K562 (cell line): ENCODE results near the gene KRT34. TPM values are rescaled to one million over a fixed set of nuclear protein-coding genes. Genes with fewer than 3 reads are reported as not detected.

Source experiments
- ATAC-seq: fragments of 200-7000 bp; cut with Tn5 transposase; 3 replicates; pipeline ENCODE4 v1.9.1; 2020; ENCODE audit warnings: moderate library complexity
- BruUV-seq: library from RNA; stranded (reverse); fragments of 400-500 nt; replicated peaks from 2 replicates; lab custom pipeline; 2021; lab: Mats Ljungman, UMichigan
- CTCF ChIA-PET: fragments of 300-600 bp; formaldehyde crosslinking; extraction: SDS; loops from one replicate; lab custom pipeline; 2021; ENCODE audit warnings: low intra/inter-chr PET ratio; lab: Yijun Ruan, JAX
- POLR2A ChIA-PET: fragments of 300-600, 350-650 bp; sonication (Branson Sonifier 250); formaldehyde crosslinking; extraction: SDS; loops from one replicate; lab custom pipeline; 2021; ENCODE audit warnings: antibody characterized with exemption, inconsistent platforms; lab: Yijun Ruan, JAX
- DNase-seq, 4 experiments: peaks; one replicate each; pipeline versions ENCODE4 v3.0.0 to v3.0.0-alpha.2; 2011 to 2018; ENCODE audit warnings: low spot score in 3 of 4, mixed read lengths in 3 of 4; ENCODE audit errors: extremely low read depth in 1 of 4
- FAIRE-seq: peaks from 2 replicates; lab custom pipeline; 2011; peaks lifted over from hg19 to GRCh38; lab: Jason Lieb, UNC
- H2AFZ ChIP-seq: 2 replicates; pipeline ENCODE4 v1.6.0; 2011; ENCODE audit warnings: low read depth, low read length, control low read depth, inconsistent platforms
- H3K27ac ChIP-seq: fragments of 200-600 bp; 3 replicates; pipeline ENCODE4 v1.8.0; 2011; ENCODE audit warnings: low read depth, mild to moderate bottlenecking, control low read depth, inconsistent platforms, low read length, moderate library complexity, mixed read lengths; ENCODE audit errors: extremely low read depth
- H3K27me3 ChIP-seq, 2 experiments: fragments of 300-600 bp in 1 of 2; 2 replicates in 1 of 2; 3 replicates in 1 of 2; pipeline versions ENCODE4 v1.6.0 to v1.8.0; 2011; ENCODE audit warnings: inconsistent platforms in 2 of 2, low read length in 2 of 2, mild to moderate bottlenecking in 1 of 2, mixed read lengths in 1 of 2, moderate library complexity in 1 of 2; ENCODE audit not compliant: control insufficient read depth in 2 of 2, insufficient read depth in 2 of 2
- H3K36me3 ChIP-seq: fragments of 300-600 bp; 3 replicates; pipeline ENCODE4 v1.8.0; 2011; ENCODE audit warnings: mild to moderate bottlenecking, low read length, inconsistent platforms; ENCODE audit not compliant: control insufficient read depth, insufficient read depth
- H3K4me1 ChIP-seq, 2 experiments: fragments of 200-600 bp in 1 of 2; replicated peaks in 1 of 2; 2 replicates in 1 of 2; 3 replicates in 1 of 2; pipeline versions ENCODE4 v1.5.1 to v1.8.0; 2011; ENCODE audit warnings: inconsistent platforms in 2 of 2, low read length in 2 of 2, mild to moderate bottlenecking in 1 of 2, mixed read lengths in 1 of 2, moderate library complexity in 1 of 2; ENCODE audit not compliant: control insufficient read depth in 2 of 2, insufficient read depth in 2 of 2
- H3K4me2 ChIP-seq: 2 replicates; pipeline ENCODE4 v1.6.1; 2011; ENCODE audit warnings: low read length, control low read depth, inconsistent platforms, mixed read lengths; ENCODE audit not compliant: insufficient read depth
- H3K4me3 ChIP-seq: fragments of 200-600 bp; sonication (generic), shearing (Covaris generic); 2 replicates; pipeline ENCODE4 v1.5.1; 2016; ENCODE audit warnings: control low read depth, inconsistent platforms
- H3K79me2 ChIP-seq: fragments of 200-600 bp; 3 replicates; pipeline ENCODE4 v1.8.0; 2011; ENCODE audit warnings: low read length, inconsistent platforms; ENCODE audit not compliant: control insufficient read depth, insufficient read depth
- H3K9ac ChIP-seq, 2 experiments: 2 replicates each; pipeline versions ENCODE4 v1.6.0 to v1.6.1; 2011; ENCODE audit warnings: low read depth in 2 of 2, low read length in 2 of 2, control low read depth in 1 of 2, inconsistent platforms in 1 of 2, mild to moderate bottlenecking in 1 of 2, mixed read lengths in 1 of 2; ENCODE audit not compliant: insufficient read depth in 1 of 2
- H3K9me1 ChIP-seq: one replicate; pipeline ENCODE4 v1.6.0; 2011; ENCODE audit warnings: inconsistent platforms, mild to moderate bottlenecking, low read length, moderate library complexity; ENCODE audit not compliant: control insufficient read depth, insufficient read depth
- H3K9me3 ChIP-seq: replicated peaks from 2 replicates; pipeline ENCODE4 v1.5.1; 2011; ENCODE audit warnings: low read depth, low read length, inconsistent platforms; ENCODE audit not compliant: control insufficient read depth, insufficient read depth
- H4K20me1 ChIP-seq: replicated peaks from 2 replicates; pipeline ENCODE4 v1.6.1; 2011; ENCODE audit warnings: low read length, inconsistent platforms, mixed read lengths; ENCODE audit not compliant: control insufficient read depth, insufficient read depth
- E4F1 ChIP-seq: fragments of 250-450 bp; sonication (Bioruptor Pico); IDR thresholded peaks from 2 replicates; pipeline ENCODE4 v1.5.0; 2021; ENCODE audit warnings: mild to moderate bottlenecking, borderline replicate concordance
- ERF ChIP-seq: fragments of 450-650 bp; formaldehyde crosslinking; IDR thresholded peaks from 2 replicates; pipeline ENCODE4 v1.4.0; 2020; ENCODE audit warnings: mild to moderate bottlenecking, mixed read lengths
- IRF1 ChIP-seq: sonication (generic); formaldehyde crosslinking; IDR thresholded peaks from 2 replicates; pipeline ENCODE4 v1.8.0; 2022; ENCODE audit warnings: missing genetic modification reagents, mild to moderate bottlenecking, borderline replicate concordance
- IRF2 ChIP-seq: sonication (generic); formaldehyde crosslinking; IDR thresholded peaks from 2 replicates; pipeline ENCODE4 v1.8.1; 2022; ENCODE audit warnings: mild to moderate bottlenecking, missing genetic modification reagents
- KDM2B ChIP-seq: fragments of 250-450 bp; sonication (Bioruptor Pico); IDR thresholded peaks from 2 replicates; pipeline ENCODE4 v1.8.0; 2021; ENCODE audit warnings: mild to moderate bottlenecking, moderate library complexity
- MAFF ChIP-seq: IDR thresholded peaks from 2 replicates; pipeline ENCODE4 v1.6.1; 2012; ENCODE audit warnings: low read length, improper control_type of control experiment
- NCOA2 ChIP-seq, 2 experiments: fragments of 450-650 bp; IDR thresholded peaks; 2 replicates each; pipeline ENCODE4 v1.6.1; 2018; ENCODE audit warnings: mild to moderate bottlenecking in 2 of 2, moderate library complexity in 1 of 2; ENCODE audit not compliant: partially characterized antibody in 2 of 2
- OTX1 ChIP-seq: fragments of 450-650 bp; formaldehyde crosslinking; IDR thresholded peaks from 2 replicates; pipeline ENCODE4 v1.4.0; 2022; ENCODE audit warnings: mild to moderate bottlenecking
- PML ChIP-seq: IDR thresholded peaks from 2 replicates; pipeline ENCODE4 v1.6.1; 2012; ENCODE audit warnings: low read length, inconsistent platforms
- POLR2B ChIP-seq: fragments of 450-650 bp; IDR thresholded peaks from 2 replicates; pipeline ENCODE4 v1.6.1; 2018; ENCODE audit warnings: low read depth; ENCODE audit not compliant: partially characterized antibody
- USF2 ChIP-seq: sonication (generic); formaldehyde crosslinking; IDR thresholded peaks from 2 replicates; pipeline ENCODE4 v1.5.0; 2020; ENCODE audit warnings: missing genetic modification reagents
- YY1 ChIP-seq, 3 experiments: IDR thresholded peaks; 2 replicates each; pipeline ENCODE4 v1.6.1; 2011; ENCODE audit warnings: low read length in 2 of 3, mild to moderate bottlenecking in 2 of 3, moderate library complexity in 2 of 3, borderline replicate concordance in 1 of 3, control low read depth in 1 of 3, low read depth in 1 of 3; ENCODE audit not compliant: insufficient read depth in 3 of 3, insufficient replicate concordance in 2 of 3, control insufficient read depth in 1 of 3, insufficient read length in 1 of 3; ENCODE audit errors: extremely low read depth in 1 of 3
- ZEB2 ChIP-seq: fragments of 450-650 bp; IDR thresholded peaks from 2 replicates; pipeline ENCODE4 v1.6.1; 2016
- ZNF134 ChIP-seq: fragments of 250-450 bp; sonication (Bioruptor Pico); conservative IDR thresholded peaks from 2 replicates; pipeline ENCODE4 v1.4.0; 2020
- ZNF217 ChIP-seq: sonication (generic); formaldehyde crosslinking; IDR thresholded peaks from 2 replicates; pipeline ENCODE4 v1.8.0; 2022; ENCODE audit warnings: mild to moderate bottlenecking, missing genetic modification reagents
- ZNF274 ChIP-seq: IDR thresholded peaks from 2 replicates; pipeline ENCODE4 v1.6.1; 2011; ENCODE audit warnings: low read depth, mild to moderate bottlenecking, low read length, moderate library complexity, borderline replicate concordance
- ZNF561 ChIP-seq: fragments of 450-650 bp; formaldehyde crosslinking; conservative IDR thresholded peaks from 2 replicates; pipeline ENCODE4 v1.4.0; 2020; ENCODE audit warnings: mild to moderate bottlenecking, moderate library complexity
- ZNF57 ChIP-seq: fragments of 450-650 bp; formaldehyde crosslinking; IDR thresholded peaks from 2 replicates; pipeline ENCODE4 v1.4.0; 2020; ENCODE audit warnings: mild to moderate bottlenecking, moderate library complexity
- ZNF586 ChIP-seq: fragments of 450-650 bp; formaldehyde crosslinking; conservative IDR thresholded peaks from 2 replicates; pipeline ENCODE4 v1.4.0; 2020; ENCODE audit warnings: mild to moderate bottlenecking, moderate library complexity
- WGBS: fragments of 100-300 bp; shearing (Covaris generic); methylation state at CpG from one replicate; pipeline ENCODE4 v1.1.6; 2016; ENCODE audit warnings: low coverage, mixed read lengths; ENCODE audit not compliant: insufficient coverage; ENCODE audit errors: missing lambda C conversion rate; 5-methylcytosine and 5-hydroxymethylcytosine counted together
- in situ Hi-C: fragments of 300-500 bp; cut with MboI; formaldehyde crosslinking; loops from 4 replicates; pipeline ENCODE4 v1.15.0; 2018; ENCODE audit warnings: inconsistent platforms, mixed read lengths
- intact Hi-C: fragments of 100-400 bp; cut with micrococcal nuclease; formaldehyde crosslinking; loops from 2 replicates; pipeline ENCODE4 v1.14.2; 2022
- polyA plus RNA-seq, 8 experiments: library from polyadenylated mRNA; depleted of rRNA in 4 of 8; stranded (reverse) in 5 of 8; unstranded in 3 of 8; fragments of >200 nt; fragmentation: Nextera tagmentation in 2 of 8; fragmentation: Illumina TruSeq in 1 of 8; extraction: Ambion mirVana in 2 of 8; extraction: Trizol in 1 of 8; gene quantifications; 2 replicates each; pipeline versions ENCODE4 v1.2.1 to v1.2.3, GENCODE V29; 2011 to 2014; ENCODE audit warnings: inconsistent platforms in 1 of 8, missing spikeins in 1 of 8
- total RNA-seq, 7 experiments: library from RNA; depleted of rRNA in 6 of 7; stranded (reverse); fragments of >200 nt in 6 of 7; fragmentation: Illumina TruSeq in 2 of 7; extraction: Trizol in 2 of 7; gene quantifications; 2 replicates each; pipeline versions ENCODE4 v1.2.1 to v1.2.3, GENCODE V29; 2011 to 2021; ENCODE audit warnings: low replicate concordance in 1 of 7

Gene KRT34
- total and polyA plus RNA-seq, 9 of the 15 experiments (the other 6 are each of a cell fraction or from before 2014, with no cell fraction given): not detected

GRCh38 chr17:41421617-41422016, 39.5 kb upstream of the KRT34 start:
- TF ChIP-seq IRF2 (CRISPR knock-in tag): no peak
- no peak for TF ChIP-seq ZNF586
- TF ChIP-seq ZNF274: no peak
- TF ChIP-seq ZEB2: no peak
- no peak for TF ChIP-seq IRF1 (CRISPR knock-in tag)
- no peak for TF ChIP-seq ZNF561 (CRISPR knock-in tag)
- TF ChIP-seq MAFF: no peak
- no peak for TF ChIP-seq ERF (CRISPR knock-in tag)
- TF ChIP-seq POLR2B: no peak
- TF ChIP-seq ZNF57 (CRISPR knock-in tag): no peak
- no peak for TF ChIP-seq ZNF134 (CRISPR knock-in tag)
- TF ChIP-seq OTX1 (CRISPR knock-in tag): no peak
- no peak for TF ChIP-seq NCOA2 (IDR thresholded peaks at IDR 0.05; ENCODE audit: partially characterized antibody in 2 of 2)
- no peak for TF ChIP-seq KDM2B
- no peak for TF ChIP-seq PML
- TF ChIP-seq YY1 (IDR thresholded peaks at IDR 0.05; ENCODE audit: borderline replicate concordance in 1 of 3, control insufficient read depth in 1 of 3, extremely low read depth in 1 of 3, insufficient read depth in 3 of 3, insufficient read length in 1 of 3, insufficient replicate concordance in 2 of 3, low read depth in 1 of 3, low read length in 2 of 3): no peak
- no peak for TF ChIP-seq ZNF217
- no peak for TF ChIP-seq E4F1 (CRISPR knock-in tag)
- no peak for TF ChIP-seq USF2 (CRISPR knock-in tag)
- DNase-seq: no peak
- WGBS: 2% methylated on average over 4 of the region's 4 CpGs

More at GRCh38 chr17:41421617-41422016, 39.5 kb upstream of the KRT34 start:
- no peak for ATAC-seq
- intact Hi-C loops (no loop called here), in situ Hi-C loops (no loop called here)
- Histone ChIP-seq H4K20me1 (no peaks in the 10 kb centered on the region; the same call in 1 of the 2 replicates), H3K27ac (no peak overlapping the region), H3K4me3 (no peak overlapping the region), H3K4me2 (no peak overlapping the region), H3K9ac (no peak overlapping the region), H3K79me2 (no peaks in the 10 kb centered on the region), H3K36me3 (no peaks in the 10 kb centered on the region), H3K9me3 (no peaks in the 10 kb centered on the region), H3K4me1 (no peaks in the 10 kb centered on the region), H3K27me3 (peaks cover 36 to 65% of the 10 kb centered on the region in 2 experiments; a peak in 4 of 5 replicates), H2AFZ (no peak overlapping the region), H3K9me1 (no peaks in the 10 kb centered on the region)
- POLR2A ChIA-PET: no interaction called here
- FAIRE-seq: no peak
- no TSS peak for BruUV-seq
- CTCF ChIA-PET: no interaction called here
